ENCODE measurements around the gene EID3. TPM values are rescaled to one million over a fixed set of nuclear protein-coding genes. Genes with fewer than 3 reads are reported as not detected.

Gene EID3
- total and polyA plus RNA-seq, 10 of the 15 experiments (the other 5 are each of a cell fraction or from before 2014, with no cell fraction given), result 0.92 to 7.0 (median 4.3) TPM

- intact Hi-C loops (cut with micrococcal nuclease; ENCODE audit: unreplicated experiment) (no loop called here), in situ Hi-C loops (cut with MboI) (no loop called here)
- Histone ChIP-seq H3K4me3 (no peak overlapping the region), H3K27ac (ENCODE audit: control insufficient read depth, insufficient read depth) (no peak overlapping the region), H3K9ac (ENCODE audit: control insufficient read depth, insufficient read depth, low read length) (no peak overlapping the region), H3K9me3 (replicated peaks; ENCODE audit: control insufficient read depth, insufficient read depth, low read length) (no peaks in the 10 kb centered on the region), H3K36me3 (ENCODE audit: control insufficient read depth in 2 of 2, insufficient read depth in 2 of 2, low read length in 1 of 2) (peaks cover 10 to 23% of the 10 kb centered on the region in 2 experiments), H3K79me2 (ENCODE audit: control insufficient read depth, insufficient read depth, low read length) (no peaks in the 10 kb centered on the region), H3K4me1 (ENCODE audit: control insufficient read depth, insufficient read depth, low read length) (no peaks in the 10 kb centered on the region), H3K27me3 (replicated peaks in 1 of 2; ENCODE audit: control insufficient read depth in 2 of 2, insufficient read depth in 2 of 2, low read length in 1 of 2) (no peaks in the 10 kb centered on the region), H4K20me1 (ENCODE audit: control insufficient read depth, insufficient read depth) (no peaks in the 10 kb centered on the region), H3K4me2 (ENCODE audit: control insufficient read depth, insufficient read depth) (no peak overlapping the region), H2AFZ (ENCODE audit: control insufficient read depth, low read depth, low read length) (no peak overlapping the region)
- BruUV-seq (replicated peaks), result no TSS peak
- ChIA-PET POLR2A (no interaction called here), RAD21 (ENCODE audit: unreplicated experiment) (no interaction called here), SMC1A (ENCODE audit: uncharacterized antibody, unreplicated experiment) (interaction anchor here (1.2 to 1.4 kb wide), 2 partner anchors 16 kb away, joined by 3 to 6 read pairs; no protein-coding TSS in a partner anchor), CTCF (no interaction called here)
- DNase-seq (ENCODE audit: low read depth, low spot score) (no peak), ATAC-seq (no peak), FAIRE-seq (no peak)
- WGBS (ENCODE audit: insufficient coverage, insufficient replicate concordance, low lambda C conversion rate, missing lambda C conversion rate), result 80% methylated on average over 5 of the region's 5 CpGs
- TF ChIP-seq E2F8 (IDR thresholded peaks at IDR 0.05; ENCODE audit: low read depth, partially characterized antibody) (no peak), REST (IDR thresholded peaks at IDR 0.05; ENCODE audit: low read depth, low read length) (no peak), JUND (IDR thresholded peaks at IDR 0.05; ENCODE audit: low read depth, low read length) (no peak), SUPT20H (IDR thresholded peaks at IDR 0.05; ENCODE audit: borderline replicate concordance, control insufficient read depth, low read depth, low read length) (no peak), IRF4 (IDR thresholded peaks at IDR 0.05; ENCODE audit: low read depth, low read length) (no peak), ZNF24 (IDR thresholded peaks at IDR 0.05) (no peak), NBN (IDR thresholded peaks at IDR 0.05) (no peak), YY1 (IDR thresholded peaks at IDR 0.05; ENCODE audit: low read depth, low read length) (no peak), SIN3A (IDR thresholded peaks at IDR 0.05; ENCODE audit: low read depth, low read length) (no peak), SP1 (IDR thresholded peaks at IDR 0.05; ENCODE audit: low read depth, low read length) (no peak), POU2F2 (IDR thresholded peaks at IDR 0.05; ENCODE audit: borderline replicate concordance, low read depth, low read length) (no peak), MTA2 (IDR thresholded peaks at IDR 0.05; ENCODE audit: low read depth) (no peak)
- TF ChIP-seq, protein P1, sequence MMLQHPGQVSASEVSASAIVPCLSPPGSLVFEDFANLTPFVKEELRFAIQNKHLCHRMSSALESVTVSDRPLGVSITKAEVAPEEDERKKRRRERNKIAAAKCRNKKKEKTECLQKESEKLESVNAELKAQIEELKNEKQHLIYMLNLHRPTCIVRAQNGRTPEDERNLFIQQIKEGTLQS (IDR thresholded peaks at IDR 0.05; ENCODE audit: borderline replicate concordance, extremely low read depth, low read depth, low read length), result no peak
- TF ChIP-seq, protein P2, sequence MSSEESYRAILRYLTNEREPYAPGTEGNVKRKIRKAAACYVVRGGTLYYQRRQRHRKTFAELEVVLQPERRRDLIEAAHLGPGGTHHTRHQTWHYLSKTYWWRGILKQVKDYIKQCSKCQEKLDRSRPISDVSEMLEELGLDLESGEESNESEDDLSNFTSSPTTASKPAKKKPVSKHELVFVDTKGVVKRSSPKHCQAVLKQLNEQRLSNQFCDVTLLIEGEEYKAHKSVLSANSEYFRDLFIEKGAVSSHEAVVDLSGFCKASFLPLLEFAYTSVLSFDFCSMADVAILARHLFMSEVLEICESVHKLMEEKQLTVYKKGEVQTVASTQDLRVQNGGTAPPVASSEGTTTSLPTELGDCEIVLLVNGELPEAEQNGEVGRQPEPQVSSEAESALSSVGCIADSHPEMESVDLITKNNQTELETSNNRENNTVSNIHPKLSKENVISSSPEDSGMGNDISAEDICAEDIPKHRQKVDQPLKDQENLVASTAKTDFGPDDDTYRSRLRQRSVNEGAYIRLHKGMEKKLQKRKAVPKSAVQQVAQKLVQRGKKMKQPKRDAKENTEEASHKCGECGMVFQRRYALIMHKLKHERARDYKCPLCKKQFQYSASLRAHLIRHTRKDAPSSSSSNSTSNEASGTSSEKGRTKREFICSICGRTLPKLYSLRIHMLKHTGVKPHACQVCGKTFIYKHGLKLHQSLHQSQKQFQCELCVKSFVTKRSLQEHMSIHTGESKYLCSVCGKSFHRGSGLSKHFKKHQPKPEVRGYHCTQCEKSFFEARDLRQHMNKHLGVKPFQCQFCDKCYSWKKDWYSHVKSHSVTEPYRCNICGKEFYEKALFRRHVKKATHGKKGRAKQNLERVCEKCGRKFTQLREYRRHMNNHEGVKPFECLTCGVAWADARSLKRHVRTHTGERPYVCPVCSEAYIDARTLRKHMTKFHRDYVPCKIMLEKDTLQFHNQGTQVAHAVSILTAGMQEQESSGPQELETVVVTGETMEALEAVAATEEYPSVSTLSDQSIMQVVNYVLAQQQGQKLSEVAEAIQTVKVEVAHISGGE (CRISPR knock-in tag; IDR thresholded peaks at IDR 0.05), result no peak
Observed at GRCh38 chr12:104329707-104330532, 26.4 kb downstream of the EID3 start.

All from GM12878 (cell line).